Measurements from ENCODE around the gene CD37. TPM values are rescaled to one million over a fixed set of nuclear protein-coding genes. Genes with fewer than 3 reads are reported as not detected.
A peak's percentile ranks its signal among the peaks of the same experiment; 100 is the strongest.

Gene CD37
- polyA plus RNA-seq, 1 of the 3 experiments (the other 2 are of a cell fraction): not detected

DNA sequence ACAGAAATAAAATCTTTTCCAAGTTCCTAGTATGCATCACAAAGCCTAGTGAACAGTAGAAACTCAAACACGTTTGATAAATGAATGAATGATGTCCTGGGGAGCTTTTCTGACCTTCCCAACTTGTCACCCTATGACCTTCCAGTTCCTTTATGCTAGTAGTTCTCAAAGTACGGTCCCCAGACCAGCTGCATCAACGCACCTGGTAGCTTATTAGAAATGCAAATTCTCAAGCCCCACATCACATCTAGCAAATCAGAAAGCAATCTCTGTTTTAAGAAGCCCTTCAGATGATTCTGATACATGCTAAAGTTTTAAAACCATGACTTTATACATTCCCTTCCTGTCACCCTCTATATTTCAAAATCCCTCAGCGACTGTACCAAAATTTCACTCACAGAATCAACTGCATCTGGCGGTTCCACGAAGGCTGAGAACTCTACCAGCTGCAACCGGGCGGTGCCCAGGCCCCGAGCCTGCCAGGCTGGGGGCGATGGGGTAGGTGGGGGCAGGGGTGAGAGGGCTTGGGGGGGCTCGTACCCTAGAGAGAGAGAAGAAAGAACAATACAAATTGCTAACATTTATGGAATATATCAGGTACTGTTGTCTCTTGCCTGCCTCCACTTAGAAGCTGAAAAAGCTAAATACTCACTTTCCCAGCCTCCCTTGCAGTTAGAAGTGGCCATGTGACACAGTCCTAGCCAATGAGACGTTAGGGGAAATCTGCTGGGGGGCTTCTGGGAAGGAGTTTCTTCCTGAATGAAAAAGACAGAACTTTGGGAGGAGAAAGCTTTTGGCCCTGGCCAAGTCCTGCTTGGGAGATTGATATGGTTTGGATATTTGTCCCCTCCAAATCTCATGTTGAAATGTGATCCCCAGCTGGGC, 13.3 kb downstream of the CD37 start:
- WGBS (ENCODE audit: low lambda C conversion rate): 92% methylated on average over 12 of the region's 12 CpGs
- CTCF ChIA-PET: interaction anchor here (0.9 to 1.4 kb wide), 2 partner anchors 21 to 43 kb away, joined by 3 to 5 read pairs; no protein-coding TSS in a partner anchor
- no peaks in the 10 kb centered on the region for H3K79me2 ChIP-seq (ENCODE audit: insufficient read depth)
- no peaks in the 10 kb centered on the region for H3K9me3 ChIP-seq
- no peak overlapping the region for H3K4me3 ChIP-seq (ENCODE audit: low read depth in 2 of 2, low read length in 1 of 2)
- TF ChIP-seq SMC3 (IDR thresholded peaks at IDR 0.05; ENCODE audit: low read depth, low read length): no peak
- no peak for TF ChIP-seq FOXJ3 (CRISPR knock-in tag; IDR thresholded peaks at IDR 0.05)
- TF ChIP-seq TCF12 (IDR thresholded peaks at IDR 0.05): no peak
- TF ChIP-seq, protein P1, sequence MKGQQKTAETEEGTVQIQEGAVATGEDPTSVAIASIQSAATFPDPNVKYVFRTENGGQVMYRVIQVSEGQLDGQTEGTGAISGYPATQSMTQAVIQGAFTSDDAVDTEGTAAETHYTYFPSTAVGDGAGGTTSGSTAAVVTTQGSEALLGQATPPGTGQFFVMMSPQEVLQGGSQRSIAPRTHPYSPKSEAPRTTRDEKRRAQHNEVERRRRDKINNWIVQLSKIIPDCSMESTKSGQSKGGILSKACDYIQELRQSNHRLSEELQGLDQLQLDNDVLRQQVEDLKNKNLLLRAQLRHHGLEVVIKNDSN (IDR thresholded peaks at IDR 0.05; ENCODE audit: borderline replicate concordance, low read depth): peak; percentile 80; the same call in 1 of the 2 replicates
- H3F3A ChIP-seq (replicated peaks; ENCODE audit: insufficient read depth): peaks cover 3% of the 10 kb centered on the region
- H3K36me3 ChIP-seq (replicated peaks in 1 of 2; ENCODE audit: control insufficient read depth in 1 of 2, insufficient read depth in 2 of 2, low read length in 1 of 2): peaks cover 21 to 69% of the 10 kb centered on the region in 2 experiments
- H3K4me1 ChIP-seq (ENCODE audit: control insufficient read depth in 1 of 2, insufficient read depth in 2 of 2, low read depth in 1 of 2, low read length in 1 of 2): no peaks in the 10 kb centered on the region
- no peaks in the 10 kb centered on the region for H4K20me1 ChIP-seq (ENCODE audit: insufficient read depth)
- H3K27ac ChIP-seq (ENCODE audit: low read depth in 2 of 2, low read length in 1 of 2): no peak overlapping the region
- no peaks in the 10 kb centered on the region for H3K27me3 ChIP-seq (ENCODE audit: insufficient read depth)
- no peaks in the 10 kb centered on the region for H3K9me2 ChIP-seq
- no peak for DNase-seq
- no peak overlapping the region for H3K9ac ChIP-seq
- POLR2A ChIA-PET: no interaction called here
- no peak overlapping the region for H3K4me2 ChIP-seq
- H2AFZ ChIP-seq (ENCODE audit: low read depth): no peak overlapping the region

DNA sequence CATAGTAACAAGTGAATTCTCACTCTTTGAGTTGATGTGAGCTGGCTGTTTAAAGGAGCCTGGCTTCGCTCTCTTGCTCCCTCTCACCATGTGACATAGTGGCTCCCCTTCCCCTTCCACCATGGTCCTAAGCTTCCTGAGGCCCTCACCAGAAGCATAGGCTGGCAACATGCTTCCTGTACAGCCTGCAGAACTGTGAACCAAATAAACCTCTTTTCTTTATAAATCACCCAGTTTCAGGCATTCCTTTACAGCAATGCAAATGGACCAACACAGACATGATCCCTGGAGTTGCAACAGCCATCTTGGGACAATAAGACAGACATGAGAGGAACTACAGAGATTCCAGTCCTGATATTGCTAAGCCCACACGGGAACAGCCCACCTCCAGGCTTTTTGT, 14.4 kb downstream of the CD37 start:
- no peak overlapping the region for H3K27ac ChIP-seq (ENCODE audit: low read depth in 2 of 2, low read length in 1 of 2)
- no peak overlapping the region for H3K4me2 ChIP-seq
- DNase-seq: no peak
- H3K36me3 ChIP-seq (replicated peaks in 1 of 2; ENCODE audit: control insufficient read depth in 1 of 2, insufficient read depth in 2 of 2, low read length in 1 of 2): peaks cover 20 to 70% of the 10 kb centered on the region in 2 experiments
- no peaks in the 10 kb centered on the region for H3K4me1 ChIP-seq (ENCODE audit: control insufficient read depth in 1 of 2, insufficient read depth in 2 of 2, low read depth in 1 of 2, low read length in 1 of 2)
- H3K4me3 ChIP-seq (ENCODE audit: low read depth in 2 of 2, low read length in 1 of 2): no peak overlapping the region
- H3K9ac ChIP-seq: no peak overlapping the region
- no peaks in the 10 kb centered on the region for H3K9me3 ChIP-seq
- CTCF ChIA-PET: interaction anchor here (1.2 kb wide), 1 partner anchor 13 kb away, joined by 3 read pairs; no protein-coding TSS in a partner anchor
- WGBS (ENCODE audit: low lambda C conversion rate): 68% methylated on average over 2 of the region's 2 CpGs
- no peaks in the 10 kb centered on the region for H4K20me1 ChIP-seq (ENCODE audit: insufficient read depth)
- peaks cover 3% of the 10 kb centered on the region for H3F3A ChIP-seq (replicated peaks; ENCODE audit: insufficient read depth)
- H2AFZ ChIP-seq (ENCODE audit: low read depth): no peak overlapping the region
- no peaks in the 10 kb centered on the region for H3K9me2 ChIP-seq
- no peaks in the 10 kb centered on the region for H3K27me3 ChIP-seq (ENCODE audit: insufficient read depth)
- no peaks in the 10 kb centered on the region for H3K79me2 ChIP-seq (ENCODE audit: insufficient read depth)
- POLR2A ChIA-PET: no interaction called here
- no peak for TF ChIP-seq SIN3A (IDR thresholded peaks at IDR 0.05; ENCODE audit: borderline replicate concordance, low read depth, low read length)
- TF ChIP-seq TEAD4 (IDR thresholded peaks at IDR 0.05; ENCODE audit: borderline replicate concordance, insufficient read depth): no peak

DNA sequence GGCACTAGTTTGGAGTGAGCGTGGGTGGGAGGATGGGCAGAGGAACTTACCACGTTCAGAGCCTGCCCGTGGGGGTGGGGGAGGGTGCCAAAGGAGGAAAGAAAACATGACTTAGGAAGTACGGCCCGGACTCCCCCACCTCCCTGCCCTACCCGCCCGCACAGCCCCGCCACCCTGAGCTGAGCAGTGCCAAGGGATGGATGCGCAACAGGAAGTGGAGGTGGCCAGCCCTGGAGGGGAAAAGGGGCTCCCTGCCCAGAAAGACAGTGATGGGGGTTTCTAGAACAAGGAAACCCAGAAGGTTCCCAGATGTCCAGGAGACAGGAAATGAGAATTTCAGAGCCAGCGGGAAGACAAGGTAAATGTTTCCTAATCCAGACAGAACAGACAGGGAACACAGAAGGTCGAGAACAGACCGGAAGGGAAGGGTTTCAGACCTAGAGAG, 20.7 kb downstream of the CD37 start:
- H2AFZ ChIP-seq (ENCODE audit: low read depth): no peak overlapping the region
- H3K79me2 ChIP-seq (ENCODE audit: insufficient read depth): peaks cover 20% of the 10 kb centered on the region; the same call in 1 of the 2 replicates
- no peak overlapping the region for H3K4me2 ChIP-seq
- no peak for DNase-seq
- no peaks in the 10 kb centered on the region for H3K9me3 ChIP-seq
- H3K27ac ChIP-seq (ENCODE audit: low read depth in 2 of 2, low read length in 1 of 2): no peak overlapping the region
- ChIA-PET CTCF (interaction anchor here (0.6 kb wide), 1 partner anchor 897 kb away, joined by 3 read pairs; no protein-coding TSS in a partner anchor), POLR2A (no interaction called here)
- H3K9ac ChIP-seq: no peak overlapping the region
- no peaks in the 10 kb centered on the region for H4K20me1 ChIP-seq (ENCODE audit: insufficient read depth)
- no peak overlapping the region for H3K4me3 ChIP-seq (ENCODE audit: low read depth in 2 of 2, low read length in 1 of 2)
- H3K4me1 ChIP-seq (ENCODE audit: control insufficient read depth in 1 of 2, insufficient read depth in 2 of 2, low read depth in 1 of 2, low read length in 1 of 2): no peaks in the 10 kb centered on the region; a peak in 1 of 4 replicates
- H3K27me3 ChIP-seq (ENCODE audit: insufficient read depth): no peaks in the 10 kb centered on the region
- H3K36me3 ChIP-seq (replicated peaks in 1 of 2; ENCODE audit: control insufficient read depth in 1 of 2, insufficient read depth in 2 of 2, low read length in 1 of 2): peaks cover 4 to 58% of the 10 kb centered on the region in 2 experiments
- 81% methylated on average over 12 of the region's 12 CpGs for WGBS (ENCODE audit: low lambda C conversion rate)
- H3K9me2 ChIP-seq: no peaks in the 10 kb centered on the region
- no peaks in the 10 kb centered on the region for H3F3A ChIP-seq (replicated peaks; ENCODE audit: insufficient read depth)
- no peak for TF ChIP-seq TCF12 (IDR thresholded peaks at IDR 0.05)
- TF ChIP-seq, protein P2, sequence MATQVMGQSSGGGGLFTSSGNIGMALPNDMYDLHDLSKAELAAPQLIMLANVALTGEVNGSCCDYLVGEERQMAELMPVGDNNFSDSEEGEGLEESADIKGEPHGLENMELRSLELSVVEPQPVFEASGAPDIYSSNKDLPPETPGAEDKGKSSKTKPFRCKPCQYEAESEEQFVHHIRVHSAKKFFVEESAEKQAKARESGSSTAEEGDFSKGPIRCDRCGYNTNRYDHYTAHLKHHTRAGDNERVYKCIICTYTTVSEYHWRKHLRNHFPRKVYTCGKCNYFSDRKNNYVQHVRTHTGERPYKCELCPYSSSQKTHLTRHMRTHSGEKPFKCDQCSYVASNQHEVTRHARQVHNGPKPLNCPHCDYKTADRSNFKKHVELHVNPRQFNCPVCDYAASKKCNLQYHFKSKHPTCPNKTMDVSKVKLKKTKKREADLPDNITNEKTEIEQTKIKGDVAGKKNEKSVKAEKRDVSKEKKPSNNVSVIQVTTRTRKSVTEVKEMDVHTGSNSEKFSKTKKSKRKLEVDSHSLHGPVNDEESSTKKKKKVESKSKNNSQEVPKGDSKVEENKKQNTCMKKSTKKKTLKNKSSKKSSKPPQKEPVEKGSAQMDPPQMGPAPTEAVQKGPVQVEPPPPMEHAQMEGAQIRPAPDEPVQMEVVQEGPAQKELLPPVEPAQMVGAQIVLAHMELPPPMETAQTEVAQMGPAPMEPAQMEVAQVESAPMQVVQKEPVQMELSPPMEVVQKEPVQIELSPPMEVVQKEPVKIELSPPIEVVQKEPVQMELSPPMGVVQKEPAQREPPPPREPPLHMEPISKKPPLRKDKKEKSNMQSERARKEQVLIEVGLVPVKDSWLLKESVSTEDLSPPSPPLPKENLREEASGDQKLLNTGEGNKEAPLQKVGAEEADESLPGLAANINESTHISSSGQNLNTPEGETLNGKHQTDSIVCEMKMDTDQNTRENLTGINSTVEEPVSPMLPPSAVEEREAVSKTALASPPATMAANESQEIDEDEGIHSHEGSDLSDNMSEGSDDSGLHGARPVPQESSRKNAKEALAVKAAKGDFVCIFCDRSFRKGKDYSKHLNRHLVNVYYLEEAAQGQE (IDR thresholded peaks at IDR 0.05; ENCODE audit: low read depth, low read length): no peak
- TF ChIP-seq RAD21 (IDR thresholded peaks at IDR 0.05; ENCODE audit: low read length): no peak
- TF ChIP-seq TAF1 (IDR thresholded peaks at IDR 0.05; ENCODE audit: borderline replicate concordance, low read depth, low read length): no peak
- TF ChIP-seq, protein P1 (IDR thresholded peaks at IDR 0.05; ENCODE audit: borderline replicate concordance, low read depth): no peak
- TF ChIP-seq FOXJ3 (CRISPR knock-in tag; IDR thresholded peaks at IDR 0.05): no peak
- TF ChIP-seq CHD2 (IDR thresholded peaks at IDR 0.05; ENCODE audit: low read length, partially characterized antibody): no peak
- TF ChIP-seq FOSL2 (IDR thresholded peaks at IDR 0.05; ENCODE audit: borderline replicate concordance, low read depth): no peak
- TF ChIP-seq, protein P3, sequence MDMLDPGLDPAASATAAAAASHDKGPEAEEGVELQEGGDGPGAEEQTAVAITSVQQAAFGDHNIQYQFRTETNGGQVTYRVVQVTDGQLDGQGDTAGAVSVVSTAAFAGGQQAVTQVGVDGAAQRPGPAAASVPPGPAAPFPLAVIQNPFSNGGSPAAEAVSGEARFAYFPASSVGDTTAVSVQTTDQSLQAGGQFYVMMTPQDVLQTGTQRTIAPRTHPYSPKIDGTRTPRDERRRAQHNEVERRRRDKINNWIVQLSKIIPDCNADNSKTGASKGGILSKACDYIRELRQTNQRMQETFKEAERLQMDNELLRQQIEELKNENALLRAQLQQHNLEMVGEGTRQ (IDR thresholded peaks at IDR 0.05; ENCODE audit: borderline replicate concordance, low read depth, low read length): no peak
- no peak for TF ChIP-seq GABPA (IDR thresholded peaks at IDR 0.05; ENCODE audit: low read depth)

Measured in SK-N-SH (cell line).